NCI-H1105 (cell line): ENCODE results near the gene PODNL1.
"Not testable (repeated sequence)": the region's sequence is repeated elsewhere in the genome, so short reads cannot be mapped to it uniquely, and the experiment has no call there.

Source experiments
- DNase-seq: peaks from one replicate; lab custom pipeline; 2025; lab: John Stamatoyannopoulos, UW

The PODNL1 gene

GRCh38 chr19:13972368-13973155 lies 34.3 kb upstream of the PODNL1 start:
- no peak for DNase-seq

DNA sequence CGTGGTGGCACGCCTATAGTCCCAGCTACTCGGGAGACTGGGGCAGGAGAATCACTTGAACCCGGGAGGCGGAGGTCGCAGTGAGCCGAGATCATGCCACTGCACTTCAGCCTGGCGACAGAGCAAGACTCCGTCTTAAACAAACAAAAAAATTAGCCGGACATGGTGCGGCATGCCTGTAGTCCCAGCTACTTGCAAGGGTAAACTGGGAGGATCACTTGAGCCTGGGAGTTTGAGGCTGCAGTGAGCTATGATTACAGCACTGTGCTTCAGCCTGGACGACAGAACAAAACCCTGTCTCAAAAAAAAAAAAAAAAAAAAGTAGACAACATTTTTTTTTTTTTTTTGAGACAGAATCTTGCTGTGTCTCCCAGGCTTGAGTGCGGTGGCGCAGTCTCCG lies 33.7 kb upstream of the PODNL1 start:
- DNase-seq, result not testable (repeated sequence)

DNA sequence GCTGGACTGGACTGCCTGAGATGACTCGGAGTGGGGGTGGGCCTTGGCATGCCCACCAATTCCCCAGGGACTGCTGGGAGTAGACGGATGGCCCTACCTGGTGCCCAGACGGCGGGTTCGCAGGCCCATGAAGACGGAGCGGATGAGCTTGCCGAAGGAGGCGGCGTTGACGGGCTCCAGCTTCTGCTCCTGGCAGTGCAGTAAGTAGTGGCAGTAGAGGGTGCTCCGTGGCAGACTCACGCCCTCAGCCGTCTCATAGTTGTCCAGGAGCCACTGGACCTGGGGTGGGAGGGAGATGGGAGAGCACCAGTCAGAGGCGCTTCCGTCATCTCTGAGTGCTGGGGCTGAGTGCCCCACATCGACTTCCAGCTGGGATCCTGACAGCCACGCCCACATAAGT lies 31.7 kb upstream of the PODNL1 start:
- no peak for DNase-seq

GRCh38 chr19:13968999-13969398 lies 30.8 kb upstream of the PODNL1 start:
- no peak for DNase-seq

DNA sequence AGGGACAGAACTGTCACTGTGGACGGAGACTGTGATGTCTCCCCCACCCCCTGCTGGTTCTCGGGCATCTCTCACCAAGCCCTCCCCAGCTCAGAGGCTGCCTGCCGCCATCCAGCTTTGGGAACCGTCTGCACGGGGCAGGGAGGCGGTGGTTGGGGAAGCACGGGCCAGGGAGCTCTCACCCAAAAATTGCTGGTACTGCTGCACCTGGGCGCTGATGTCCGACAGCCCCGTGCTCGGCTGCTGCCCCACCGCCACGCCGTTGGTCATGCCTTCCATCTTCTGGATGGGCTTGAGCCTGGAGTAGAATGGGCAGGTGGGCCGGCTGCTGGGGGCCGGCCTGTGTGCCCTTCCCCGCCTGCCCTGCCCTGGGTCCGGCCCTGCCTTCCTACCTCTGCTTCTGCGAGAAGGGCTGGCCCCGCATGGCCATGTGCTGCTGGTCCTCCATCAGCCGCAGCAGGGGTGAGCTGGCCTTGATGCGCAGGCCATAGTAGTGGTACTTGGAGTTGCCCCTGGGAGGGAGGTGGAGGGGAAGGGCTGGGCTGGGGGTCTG lies 30.2 kb upstream of the PODNL1 start:
- DNase-seq, result no peak

- DNase-seq, result not testable (repeated sequence)
Observed at GRCh38 chr19:13967206-13967605, 29.0 kb upstream of the PODNL1 start.

DNA sequence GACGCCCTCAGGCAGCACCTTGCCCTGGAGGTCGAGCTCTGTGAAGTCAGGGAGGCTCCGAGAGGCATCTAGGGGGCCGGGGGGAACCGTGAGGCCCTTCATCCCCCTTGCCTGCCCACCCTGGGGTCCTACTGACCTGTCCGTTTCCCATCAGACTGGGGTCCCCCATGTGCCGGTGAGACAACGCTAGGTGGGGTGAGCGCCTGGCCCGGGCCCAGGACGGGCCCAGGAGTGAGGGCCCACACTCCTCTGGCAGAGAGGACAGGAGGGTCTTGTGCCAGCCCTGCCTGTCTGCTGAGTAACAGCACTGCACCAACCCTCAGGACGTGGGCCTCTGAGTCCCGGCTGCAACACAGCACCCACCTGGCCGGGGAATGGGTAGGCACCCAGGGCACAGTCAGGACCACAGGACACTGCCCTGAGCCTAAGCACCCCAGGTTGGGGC lies 28.5 kb upstream of the PODNL1 start:
- DNase-seq, result no peak

DNA sequence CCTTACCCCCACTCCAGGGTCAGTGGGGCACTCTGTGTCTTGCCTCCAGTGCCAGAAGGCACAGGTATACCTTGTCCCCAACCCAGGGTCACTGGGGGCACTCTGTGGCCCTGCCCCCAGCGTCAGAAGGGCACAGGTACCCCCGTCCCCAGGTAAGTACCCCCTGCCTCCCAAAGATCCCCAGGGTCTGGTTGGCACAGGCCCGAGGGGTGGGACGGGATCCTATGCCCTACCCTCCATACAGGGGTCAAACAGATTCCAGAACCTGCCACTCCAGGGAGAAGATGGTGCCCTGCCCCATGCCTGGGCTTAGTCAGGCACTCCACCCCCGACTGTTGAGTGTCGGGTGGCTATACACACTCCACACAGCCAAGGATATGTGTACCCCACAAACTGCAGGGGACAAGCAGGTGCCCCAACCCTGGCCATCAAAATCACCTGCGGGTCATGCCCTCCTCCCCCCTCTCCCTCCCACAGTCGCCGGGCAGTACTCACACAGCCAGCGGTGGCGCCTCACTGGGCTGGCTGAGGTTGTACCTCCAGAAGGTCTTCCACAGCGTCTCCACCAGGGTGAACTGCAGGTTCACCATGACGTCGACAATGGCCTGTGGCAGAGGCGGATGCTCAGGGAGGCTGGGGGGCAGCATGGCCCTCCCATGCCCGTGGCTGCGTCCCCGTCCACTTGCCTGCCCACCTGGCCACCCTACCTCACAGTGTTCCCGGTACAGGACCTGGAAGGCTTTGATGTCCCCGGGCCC lies 27.9 kb upstream of the PODNL1 start:
- no peak for DNase-seq

GRCh38 chr19:13965377-13965896 lies 27.2 kb upstream of the PODNL1 start:
- no peak for DNase-seq

GRCh38 chr19:13964776-13965175 lies 26.6 kb upstream of the PODNL1 start:
- no peak for DNase-seq

DNA sequence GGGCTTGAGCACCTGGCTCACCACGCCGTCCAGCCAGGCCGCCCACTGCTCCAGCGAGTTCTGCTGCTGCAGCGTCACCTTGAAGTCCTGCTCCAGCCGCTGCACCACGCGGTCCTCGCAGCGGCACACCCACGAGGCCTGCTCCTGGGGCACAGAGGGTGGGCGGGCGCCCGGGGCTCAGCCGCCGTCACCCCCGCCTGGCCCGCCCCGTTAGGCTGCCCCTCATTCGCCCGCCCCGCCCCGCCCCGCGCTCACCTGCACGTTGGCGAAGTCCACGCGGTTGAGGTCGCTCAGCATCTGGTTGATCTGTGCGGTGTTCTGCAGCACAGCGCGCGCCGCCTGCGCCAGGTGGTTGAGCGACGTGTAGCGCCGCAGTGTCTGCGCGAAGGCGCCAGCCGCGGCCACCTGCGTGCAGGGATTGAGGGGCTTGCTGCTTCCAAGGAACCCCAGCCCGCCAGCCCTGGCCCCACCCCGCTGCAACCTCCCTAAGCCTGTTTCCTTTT lies 25.4 kb upstream of the PODNL1 start:
- DNase-seq, result no peak

GRCh38 chr19:13962699-13963602 lies 24.7 kb upstream of the PODNL1 start:
- DNase-seq, result no peak

DNA sequence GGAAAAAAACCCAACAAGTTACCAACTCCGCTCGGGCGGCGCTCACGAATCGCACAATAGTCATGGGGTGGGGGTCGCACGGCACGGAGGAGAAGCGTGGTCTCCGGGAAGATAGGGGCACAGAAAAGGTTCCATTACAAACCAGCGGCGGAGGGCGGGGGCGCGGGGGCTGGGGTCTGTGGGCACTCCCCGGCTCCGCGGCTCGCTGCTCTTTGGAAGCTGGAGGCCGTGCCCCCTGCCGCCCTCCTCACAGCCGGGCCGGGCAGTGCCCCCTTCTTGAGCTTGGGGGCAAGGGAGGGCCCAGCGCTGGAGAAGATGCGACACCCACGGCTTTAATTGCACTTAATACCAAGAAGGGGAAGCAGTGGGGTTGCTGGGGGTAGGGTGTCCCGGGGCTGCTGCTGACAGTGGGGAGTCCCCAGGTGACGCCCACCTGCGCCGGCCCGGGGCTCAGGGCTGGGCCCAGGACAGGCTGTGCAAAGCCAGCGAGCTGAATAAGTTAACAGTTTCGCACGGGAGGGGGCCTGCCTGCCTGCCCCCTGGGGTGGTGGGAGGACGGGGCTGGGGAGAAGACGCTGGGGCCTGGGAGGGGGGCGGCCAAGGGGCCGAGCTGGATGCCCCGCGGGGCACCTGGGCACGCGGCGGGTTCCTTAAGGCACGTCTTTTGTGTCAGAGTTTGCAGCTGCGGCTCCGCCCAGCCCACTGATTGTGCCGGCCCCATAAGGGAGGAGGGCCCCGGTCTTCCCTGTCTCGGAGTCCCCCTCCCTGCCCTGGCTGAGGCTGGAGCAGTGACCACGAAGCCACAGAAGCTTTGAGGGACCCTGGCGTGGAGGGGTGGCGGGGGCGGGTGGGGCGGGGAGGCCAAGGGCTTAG lies 23.8 kb upstream of the PODNL1 start:
- no peak for DNase-seq

- no peak for DNase-seq
Observed at GRCh38 chr19:13960863-13961784, 22.9 kb upstream of the PODNL1 start.

DNA sequence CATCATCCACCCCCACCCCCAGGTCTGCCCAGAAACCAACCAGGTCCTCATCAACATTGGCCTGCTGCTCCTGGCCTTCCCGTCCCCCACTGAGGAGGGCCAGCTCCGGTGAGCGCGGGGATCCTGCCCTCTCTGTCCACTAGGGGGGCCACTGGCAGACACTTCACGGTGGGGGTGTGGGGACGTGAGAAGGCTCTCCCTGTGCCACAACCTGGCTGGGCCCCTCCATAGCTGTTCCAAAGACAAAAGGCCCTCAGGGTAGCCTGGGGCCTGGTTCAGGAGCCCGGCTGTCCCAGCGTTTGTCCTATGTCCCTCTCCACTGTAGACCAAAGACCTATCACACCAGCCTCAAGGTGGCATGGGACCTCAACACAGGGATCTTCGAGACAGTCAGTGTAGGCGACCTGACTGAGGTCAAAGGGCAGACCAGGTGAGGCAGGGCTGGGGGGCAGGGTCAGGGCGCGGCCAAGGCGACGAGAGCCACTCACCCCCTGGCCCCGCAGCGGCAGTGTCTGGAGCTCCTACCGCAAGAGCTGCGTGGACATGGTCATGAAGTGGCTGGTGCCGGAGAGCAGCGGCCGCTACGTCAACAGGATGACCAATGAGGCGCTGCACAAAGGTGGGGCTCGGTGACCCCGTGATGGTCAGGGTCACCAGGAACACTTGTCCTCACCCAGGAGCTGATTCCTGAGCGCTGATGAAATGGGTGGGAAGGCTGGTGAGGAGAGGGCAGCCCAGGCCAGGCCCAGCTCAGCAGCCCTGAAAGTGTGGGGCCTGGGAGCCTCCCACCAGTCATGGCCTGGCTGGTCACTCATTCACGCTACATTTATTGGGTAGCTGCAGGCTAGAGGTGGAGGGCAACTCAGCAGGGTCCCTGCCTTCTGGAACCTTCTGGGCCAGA lies 22.0 kb upstream of the PODNL1 start:
- no peak for DNase-seq

- DNase-seq, result no peak
Observed at GRCh38 chr19:13959141-13959961, 21.1 kb upstream of the PODNL1 start.

- DNase-seq, result no peak
Observed at GRCh38 chr19:13958043-13958442, 19.8 kb upstream of the PODNL1 start.

GRCh38 chr19:13957051-13957450 lies 18.8 kb upstream of the PODNL1 start:
- no peak for DNase-seq
